Stimulated activated CD4-positive, alpha-beta T cell treated with anti-CD3 and anti-CD28 coated beads, TNF-alpha, amount 100 ng/mL, for 4 hours (primary cell): ENCODE data around the gene LTO1.

Experiments
- DNase-seq, 3 experiments: peaks; one replicate each; pipeline ENCODE4 v3.0.0-alpha.2; 2020; ENCODE audit warnings: low read depth in 3 of 3

LTO1 gene

GRCh38 chr11:69657911-69658625 is 17.1 kb downstream of the LTO1 start:
- DNase-seq: no peak

GRCh38 chr11:69657456-69657910 is 17.7 kb downstream of the LTO1 start:
- no peak for DNase-seq

GRCh38 chr11:69656536-69657455 is 18.4 kb downstream of the LTO1 start:
- DNase-seq: no peak

GRCh38 chr11:69655479-69656428 is 19.4 kb downstream of the LTO1 start:
- no peak for DNase-seq

GRCh38 chr11:69654660-69655478 is 20.3 kb downstream of the LTO1 start:
- no peak for DNase-seq

GRCh38 chr11:69654001-69654659 is 21.0 kb downstream of the LTO1 start:
- DNase-seq: no peak

- DNase-seq: no peak
These were observed 21.7 kb downstream of the LTO1 start for GRCh38 chr11:69653406-69653960.

GRCh38 chr11:69652999-69653398 is 22.2 kb downstream of the LTO1 start:
- DNase-seq: no peak

- no peak for DNase-seq
These were observed 23.1 kb downstream of the LTO1 start for GRCh38 chr11:69651834-69652620.

GRCh38 chr11:69650832-69651344 is 24.3 kb downstream of the LTO1 start:
- DNase-seq: no peak

GRCh38 chr11:69650081-69650831 is 24.9 kb downstream of the LTO1 start:
- DNase-seq: no peak

- DNase-seq: no peak
These were observed 25.6 kb downstream of the LTO1 start for GRCh38 chr11:69649576-69649900.

GRCh38 chr11:69648679-69649575 is 26.2 kb downstream of the LTO1 start:
- no peak for DNase-seq

- no peak for DNase-seq
These were observed 27.2 kb downstream of the LTO1 start for GRCh38 chr11:69647761-69648497.

- DNase-seq: no peak
These were observed 27.8 kb downstream of the LTO1 start for GRCh38 chr11:69647390-69647748.

GRCh38 chr11:69646493-69647389 is 28.4 kb downstream of the LTO1 start:
- no peak for DNase-seq
